H9 (cell line): ENCODE measurements around the gene SLC27A1. TPM values are rescaled to one million over a fixed set of nuclear protein-coding genes. Genes with fewer than 3 reads are reported as not detected.

Experiments
- DNase-seq: peaks from one replicate; pipeline ENCODE4 v3.0.0-alpha.2; 2017
- H2AFZ ChIP-seq: one replicate; pipeline ENCODE4 v1.6.1; 2013; ENCODE audit warnings: mild to moderate bottlenecking, low read length, control low read depth, moderate library complexity
- H2AK5ac ChIP-seq: 2 replicates; pipeline ENCODE4 v1.6.1; 2013; ENCODE audit warnings: low read length, control low read depth, mixed read lengths; ENCODE audit not compliant: insufficient read length
- H2BK120ac ChIP-seq: one replicate; pipeline ENCODE4 v1.6.1; 2013; ENCODE audit warnings: low read depth, mild to moderate bottlenecking, low read length, control low read depth, inconsistent platforms; ENCODE audit not compliant: poor library complexity, severe bottlenecking
- H2BK12ac ChIP-seq: 2 replicates; pipeline ENCODE4 v1.6.1; 2013; ENCODE audit warnings: low read length, control low read depth, mixed read lengths, low read depth; ENCODE audit not compliant: insufficient read length
- H2BK15ac ChIP-seq: 2 replicates; pipeline ENCODE4 v1.6.1; 2013; ENCODE audit warnings: low read depth, low read length, control low read depth
- H2BK20ac ChIP-seq: one replicate; pipeline ENCODE4 v1.6.1; 2013; ENCODE audit warnings: low read depth, mild to moderate bottlenecking, low read length, control low read depth, inconsistent platforms; ENCODE audit not compliant: poor library complexity, severe bottlenecking
- H2BK5ac ChIP-seq: 2 replicates; pipeline ENCODE4 v1.6.1; 2013; ENCODE audit warnings: low read length, control low read depth, mixed read lengths; ENCODE audit not compliant: insufficient read length
- H3K14ac ChIP-seq: 2 replicates; pipeline ENCODE4 v1.6.1; 2013; ENCODE audit warnings: low read length, control low read depth; ENCODE audit not compliant: insufficient read depth
- H3K18ac ChIP-seq: 2 replicates; pipeline ENCODE4 v1.6.1; 2013; ENCODE audit warnings: low read depth, mild to moderate bottlenecking, mixed read lengths, low read length, control low read depth; ENCODE audit not compliant: insufficient read length
- H3K23ac ChIP-seq: 2 replicates; pipeline ENCODE4 v1.6.1; 2013; ENCODE audit warnings: low read length, control low read depth, mixed read lengths, low read depth; ENCODE audit not compliant: insufficient read length
- H3K23me2 ChIP-seq: 2 replicates; pipeline ENCODE4 v1.6.1; 2013; ENCODE audit warnings: low read depth, mild to moderate bottlenecking, mixed read lengths, low read length, control low read depth; ENCODE audit not compliant: insufficient read length, poor library complexity, severe bottlenecking
- H3K27ac ChIP-seq: 2 replicates; pipeline ENCODE4 v1.5.1; 2013; ENCODE audit warnings: low read length, control low read depth, mixed read lengths, low read depth; ENCODE audit not compliant: insufficient read length
- H3K27me3 ChIP-seq: 2 replicates; pipeline ENCODE4 v1.6.1; 2013; ENCODE audit warnings: low read length, control low read depth, inconsistent platforms; ENCODE audit not compliant: insufficient read depth
- H3K4ac ChIP-seq: 2 replicates; pipeline ENCODE4 v1.6.1; 2013; ENCODE audit warnings: low read depth, mild to moderate bottlenecking, control low read depth, inconsistent platforms, low read length, moderate library complexity
- H3K4me1 ChIP-seq: 2 replicates; pipeline ENCODE4 v1.6.1; 2013; ENCODE audit warnings: low read length, control low read depth, inconsistent platforms; ENCODE audit not compliant: insufficient read depth
- H3K4me2 ChIP-seq: 2 replicates; pipeline ENCODE4 v1.6.1; 2013; ENCODE audit warnings: low read length, control low read depth, mixed read lengths; ENCODE audit not compliant: insufficient read length, insufficient read depth
- H3K56ac ChIP-seq: 2 replicates; pipeline ENCODE4 v1.6.1; 2013; ENCODE audit warnings: low read depth, mild to moderate bottlenecking, mixed read lengths, low read length, control low read depth; ENCODE audit not compliant: insufficient read length
- H3K79me1 ChIP-seq: 2 replicates; pipeline ENCODE4 v1.6.1; 2013; ENCODE audit warnings: low read depth, mild to moderate bottlenecking, moderate library complexity, low read length, control low read depth, inconsistent platforms; ENCODE audit not compliant: insufficient read depth, poor library complexity, severe bottlenecking
- H3K79me2 ChIP-seq: 2 replicates; pipeline ENCODE4 v1.6.1; 2013; ENCODE audit warnings: low read length, control low read depth, inconsistent platforms; ENCODE audit not compliant: insufficient read depth
- H3K9ac ChIP-seq: 2 replicates; pipeline ENCODE4 v1.6.1; 2013; ENCODE audit warnings: low read length, control low read depth, mixed read lengths; ENCODE audit not compliant: insufficient read length; ENCODE audit errors: extremely low read depth
- H3K9me3 ChIP-seq: one replicate; pipeline ENCODE4 v1.6.1; 2013; ENCODE audit warnings: low read depth, low read length, inconsistent platforms; ENCODE audit not compliant: control insufficient read depth
- H3T11ph ChIP-seq: one replicate; pipeline ENCODE4 v1.6.1; 2013; ENCODE audit warnings: mild to moderate bottlenecking, low read length, control low read depth, inconsistent platforms
- H4K20me1 ChIP-seq: one replicate; pipeline ENCODE4 v1.6.1; 2013; ENCODE audit not compliant: control insufficient read depth, insufficient read length, insufficient read depth
- H4K5ac ChIP-seq: 2 replicates; pipeline ENCODE4 v1.6.1; 2013; ENCODE audit warnings: low read depth, mild to moderate bottlenecking, mixed read lengths, low read length, control low read depth; ENCODE audit not compliant: insufficient read length
- H4K8ac ChIP-seq: replicated peaks from 2 replicates; pipeline ENCODE4 v1.6.1; 2013; ENCODE audit warnings: low read length, control low read depth, mixed read lengths, low read depth; ENCODE audit not compliant: insufficient read length
- H4K91ac ChIP-seq: 2 replicates; pipeline ENCODE4 v1.6.1; 2013; ENCODE audit warnings: low read depth, mild to moderate bottlenecking, moderate library complexity, mixed read lengths, low read length, control low read depth; ENCODE audit not compliant: insufficient read length
- H3K27ac Mint-ChIP-seq, 3 experiments: 2 replicates in 2 of 3; 3 replicates in 1 of 3; pipeline ENCODE4 v1.8.0; 2020 to 2021; ENCODE audit warnings: mixed read lengths in 3 of 3, mild to moderate bottlenecking in 1 of 3, moderate library complexity in 1 of 3
- H3K27me3 Mint-ChIP-seq: 2 replicates; pipeline ENCODE4 v1.8.0; 2021; ENCODE audit warnings: low read depth, mild to moderate bottlenecking, moderate library complexity, mixed read lengths
- H3K36me3 Mint-ChIP-seq, 3 experiments: 2 replicates in 2 of 3; 3 replicates in 1 of 3; pipeline ENCODE4 v1.8.0; 2020 to 2021; ENCODE audit warnings: low read depth in 3 of 3, mixed read lengths in 3 of 3; ENCODE audit not compliant: insufficient read depth in 1 of 3
- H3K4me1 Mint-ChIP-seq, 2 experiments: 2 replicates each; pipeline ENCODE4 v1.8.0; 2020; ENCODE audit warnings: mixed read lengths in 2 of 2
- H3K4me3 Mint-ChIP-seq, 2 experiments: 2 replicates in 1 of 2; 3 replicates in 1 of 2; pipeline ENCODE4 v1.8.0; 2020 to 2021; ENCODE audit warnings: mild to moderate bottlenecking in 2 of 2, mixed read lengths in 2 of 2, moderate library complexity in 1 of 2
- H3K9me3 Mint-ChIP-seq, 2 experiments: 2 replicates in 1 of 2; 3 replicates in 1 of 2; pipeline ENCODE4 v1.8.0; 2020; ENCODE audit warnings: mild to moderate bottlenecking in 2 of 2, mixed read lengths in 2 of 2, moderate library complexity in 1 of 2
- WGBS: extraction: QIAGEN DNeasy Blood & Tissue Kit; methylation state at CpG from one replicate; pipeline ENCODE4 v1.1.7; 2013; ENCODE audit warnings: missing lambda C conversion rate, low lambda C conversion rate, mixed read lengths; ENCODE audit not compliant: insufficient read length; ENCODE audit errors: extremely low coverage; 5-methylcytosine and 5-hydroxymethylcytosine counted together
- total RNA-seq: library from RNA; stranded (reverse); gene quantifications from 2 replicates; pipeline ENCODE4 v1.2.1, GENCODE V29; 2021
- TF ChIP-seq, protein P1 (sequence below): fragments of 200-600 bp; sonication (generic); conservative IDR thresholded peaks from 3 replicates; pipeline ENCODE4 v1.8.0; 2021; ENCODE audit warnings: antibody characterized with exemption, mild to moderate bottlenecking

Gene SLC27A1
- total RNA-seq, 1 experiment from 2014 or later: 6.4 TPM

DNA sequence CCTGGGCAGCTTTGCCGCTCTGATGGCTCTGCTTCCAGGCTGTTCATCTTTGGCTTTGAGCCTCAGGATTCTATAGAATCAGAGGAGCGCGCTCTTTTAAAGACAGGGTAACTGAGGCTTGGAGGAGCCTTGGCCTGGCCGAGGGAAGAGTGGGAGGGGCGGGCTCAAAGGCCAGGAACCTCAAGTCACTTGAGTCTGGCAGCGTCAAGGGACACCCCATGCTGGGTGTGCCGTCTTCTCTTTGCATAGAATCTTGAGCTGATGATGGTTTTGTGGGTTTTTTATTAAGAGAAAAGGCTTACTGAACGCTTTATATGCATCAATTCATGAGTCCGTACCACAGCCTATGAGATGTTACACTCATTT, 42.2 kb downstream of the SLC27A1 start:
- no peak overlapping the region for H3K27ac ChIP-seq
- no peak overlapping the region for H4K8ac ChIP-seq
- no peak overlapping the region for H2BK5ac ChIP-seq
- peaks cover 4% of the 10 kb centered on the region for H3K9me3 ChIP-seq
- H3K79me1 ChIP-seq: no peaks in the 10 kb centered on the region
- peaks cover 18% of the 10 kb centered on the region in 2 experiments for H3K4me1 Mint-ChIP-seq
- H3K9me3 Mint-ChIP-seq: peaks cover 6% of the 10 kb centered on the region in 2 experiments
- no peaks in the 10 kb centered on the region for H3K79me2 ChIP-seq
- H3K14ac ChIP-seq: no peak overlapping the region
- H3K18ac ChIP-seq: no peak overlapping the region
- no peak overlapping the region for H3K23ac ChIP-seq
- no peak overlapping the region for H4K5ac ChIP-seq
- H2BK12ac ChIP-seq: no peak overlapping the region
- peak overlapping the region in 2 of 3 experiments; percentile 64 to 82; a peak in 1 of 7 replicates for H3K27ac Mint-ChIP-seq
- H2BK120ac ChIP-seq: no peak overlapping the region
- no peaks in the 10 kb centered on the region for H3K27me3 ChIP-seq
- peak overlapping the region; percentile 62 for H3K4me2 ChIP-seq
- H2BK15ac ChIP-seq: no peak overlapping the region
- H3T11ph ChIP-seq: no peak overlapping the region
- no peak overlapping the region for H2AFZ ChIP-seq
- H4K91ac ChIP-seq: no peak overlapping the region
- no peak overlapping the region for H3K56ac ChIP-seq
- H3K27me3 Mint-ChIP-seq: no peaks in the 10 kb centered on the region; the same call in 1 of the 2 replicates
- peak overlapping the region; percentile 14 for H3K9ac ChIP-seq
- peaks cover 19 to 28% (median 20%) of the 10 kb centered on the region in 3 experiments for H3K36me3 Mint-ChIP-seq
- H2BK20ac ChIP-seq: no peak overlapping the region
- H3K4me1 ChIP-seq: no peaks in the 10 kb centered on the region
- no peak overlapping the region for H3K4ac ChIP-seq
- TF ChIP-seq, protein P1, sequence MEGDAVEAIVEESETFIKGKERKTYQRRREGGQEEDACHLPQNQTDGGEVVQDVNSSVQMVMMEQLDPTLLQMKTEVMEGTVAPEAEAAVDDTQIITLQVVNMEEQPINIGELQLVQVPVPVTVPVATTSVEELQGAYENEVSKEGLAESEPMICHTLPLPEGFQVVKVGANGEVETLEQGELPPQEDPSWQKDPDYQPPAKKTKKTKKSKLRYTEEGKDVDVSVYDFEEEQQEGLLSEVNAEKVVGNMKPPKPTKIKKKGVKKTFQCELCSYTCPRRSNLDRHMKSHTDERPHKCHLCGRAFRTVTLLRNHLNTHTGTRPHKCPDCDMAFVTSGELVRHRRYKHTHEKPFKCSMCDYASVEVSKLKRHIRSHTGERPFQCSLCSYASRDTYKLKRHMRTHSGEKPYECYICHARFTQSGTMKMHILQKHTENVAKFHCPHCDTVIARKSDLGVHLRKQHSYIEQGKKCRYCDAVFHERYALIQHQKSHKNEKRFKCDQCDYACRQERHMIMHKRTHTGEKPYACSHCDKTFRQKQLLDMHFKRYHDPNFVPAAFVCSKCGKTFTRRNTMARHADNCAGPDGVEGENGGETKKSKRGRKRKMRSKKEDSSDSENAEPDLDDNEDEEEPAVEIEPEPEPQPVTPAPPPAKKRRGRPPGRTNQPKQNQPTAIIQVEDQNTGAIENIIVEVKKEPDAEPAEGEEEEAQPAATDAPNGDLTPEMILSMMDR: no peak
- no peak overlapping the region for H2AK5ac ChIP-seq
- DNase-seq: no peak
- H4K20me1 ChIP-seq: no peaks in the 10 kb centered on the region
- WGBS: no CpG with 5 or more reads among the region's 9 CpGs
- H3K4me3 Mint-ChIP-seq: peak overlapping the region; percentile 94 to 98
- peaks cover 7% of the 10 kb centered on the region for H3K23me2 ChIP-seq
